Kidney capillary endothelial cell (primary cell): ENCODE results near the gene GPX2.

Experiments used
- DNase-seq: peaks from one replicate; pipeline ENCODE4 v3.0.0-alpha.2; 2018; ENCODE audit warnings: low spot score

Gene GPX2

DNA sequence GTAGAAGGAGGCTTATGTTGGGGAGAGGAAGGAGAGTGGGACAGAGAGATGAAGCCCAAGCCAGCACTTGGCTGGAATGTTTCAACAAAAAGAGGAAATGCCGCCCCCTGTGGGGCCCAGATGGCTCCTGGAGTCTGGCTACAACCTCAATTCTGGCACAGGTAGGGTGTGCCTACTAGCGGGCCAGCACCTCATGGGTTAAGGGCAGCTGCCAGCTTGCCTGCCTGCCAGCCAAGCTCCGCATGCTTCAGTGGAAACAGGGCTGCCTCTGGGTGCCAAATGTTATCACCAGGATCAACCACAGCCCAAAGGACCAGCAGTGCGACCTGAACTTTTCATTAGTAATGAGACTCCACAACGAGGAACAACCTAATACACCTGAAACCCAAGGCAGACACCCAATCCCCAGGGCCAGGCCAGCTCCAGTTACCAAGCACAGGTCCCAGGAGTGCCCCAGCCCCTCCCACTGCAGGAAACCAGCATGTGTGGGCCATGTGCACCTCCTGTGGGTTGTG, 18.3 kb upstream of the GPX2 start:
- no peak for DNase-seq

DNA sequence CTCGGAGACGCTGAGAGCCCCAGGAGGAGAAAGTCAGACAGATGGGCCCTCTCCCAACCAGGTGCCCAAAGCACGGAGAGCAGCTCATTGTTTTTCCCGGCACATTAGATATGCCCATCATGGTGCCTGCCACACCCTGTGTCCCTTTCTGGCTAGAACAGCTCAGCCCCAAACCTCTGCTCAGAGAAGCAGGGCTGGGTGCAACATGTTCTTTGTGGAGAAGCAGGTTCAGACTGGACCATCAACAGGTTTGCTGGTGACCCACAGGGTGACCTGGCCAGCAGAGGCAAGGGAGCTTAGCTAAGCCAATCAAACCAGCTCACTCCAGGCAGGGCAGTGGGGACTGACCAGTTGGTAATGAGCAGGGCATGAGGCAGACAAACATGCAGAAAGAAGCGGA, 16.2 kb upstream of the GPX2 start:
- no peak for DNase-seq

DNA sequence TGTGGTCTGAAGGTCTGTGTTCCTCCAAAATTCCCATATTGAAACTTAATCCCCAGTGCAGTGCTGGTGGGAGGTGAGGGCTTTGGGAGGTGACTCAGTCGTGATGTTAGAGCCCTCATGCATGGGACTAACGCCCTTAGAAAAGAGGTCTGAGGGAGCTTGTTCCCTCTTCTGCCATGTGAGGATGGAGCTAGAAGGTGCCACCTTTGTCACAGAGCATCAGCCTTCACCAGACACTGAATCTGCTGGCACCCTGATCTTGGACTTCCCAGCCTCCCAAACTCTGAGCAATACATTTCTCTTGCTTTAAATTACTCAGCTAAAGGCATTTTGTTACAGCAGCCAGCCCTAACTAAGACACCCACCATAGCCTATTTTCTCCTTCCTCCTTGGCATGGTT, 15.7 kb upstream of the GPX2 start:
- no peak for DNase-seq

- no peak for DNase-seq
Observed at GRCh38 chr14:64956697-64957406, 14.3 kb upstream of the GPX2 start.

GRCh38 chr14:64955297-64955696, 12.8 kb upstream of the GPX2 start:
- DNase-seq = no peak

DNA sequence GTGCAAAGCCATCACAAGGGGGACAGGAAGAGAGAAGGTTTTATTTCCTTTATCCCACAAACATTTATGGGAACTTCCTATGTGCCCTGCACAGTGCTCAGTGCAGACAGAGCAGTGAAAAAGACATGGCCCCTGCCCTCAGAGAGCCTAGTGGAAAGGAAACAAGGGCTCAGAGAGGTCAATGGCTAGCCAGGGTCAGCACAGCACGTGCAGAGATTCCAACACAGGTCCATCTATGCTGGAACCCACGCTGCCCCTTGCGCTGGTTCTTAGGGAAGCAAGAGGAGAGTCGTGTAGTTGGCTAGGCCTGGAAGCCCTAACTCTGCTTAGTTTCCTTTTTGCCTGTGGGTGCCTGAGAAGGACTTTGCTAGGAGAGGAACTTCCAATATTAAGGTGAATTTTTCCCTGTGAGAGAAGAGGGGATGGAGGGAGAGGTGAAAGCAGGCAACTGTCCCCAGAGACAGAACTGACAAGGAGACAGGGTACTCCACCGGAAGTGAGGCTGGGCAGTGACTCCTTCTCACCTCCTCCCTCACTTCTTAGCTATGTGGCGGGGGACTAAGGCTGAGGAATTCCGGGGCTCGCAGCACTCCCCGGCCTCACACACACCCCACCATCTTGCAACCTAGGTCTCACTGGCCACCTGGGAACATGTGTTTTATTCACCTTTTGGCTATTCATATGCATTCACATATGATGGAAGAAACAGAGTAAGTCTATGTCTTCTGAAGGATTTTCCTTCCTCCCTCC, 12.1 kb upstream of the GPX2 start:
- no peak for DNase-seq

GRCh38 chr14:64953661-64954060, 11.1 kb upstream of the GPX2 start:
- no peak for DNase-seq

DNA sequence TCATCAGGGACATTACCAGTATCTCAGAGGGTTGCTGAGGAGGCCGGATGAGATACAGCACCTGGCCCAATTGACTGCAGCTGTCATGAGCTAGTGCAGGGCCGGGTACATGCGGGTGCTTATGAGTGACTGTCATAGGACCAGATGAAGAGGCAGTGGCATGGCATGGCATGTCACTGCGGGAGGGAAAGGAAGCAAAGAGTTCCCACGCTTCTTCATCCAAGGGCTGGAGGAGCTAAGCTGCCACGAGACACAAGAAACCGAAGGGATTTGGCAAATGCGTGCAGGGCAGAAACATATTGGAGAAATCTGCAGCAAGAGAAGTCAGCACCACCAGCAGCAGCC, 10.7 kb upstream of the GPX2 start:
- DNase-seq = no peak

DNA sequence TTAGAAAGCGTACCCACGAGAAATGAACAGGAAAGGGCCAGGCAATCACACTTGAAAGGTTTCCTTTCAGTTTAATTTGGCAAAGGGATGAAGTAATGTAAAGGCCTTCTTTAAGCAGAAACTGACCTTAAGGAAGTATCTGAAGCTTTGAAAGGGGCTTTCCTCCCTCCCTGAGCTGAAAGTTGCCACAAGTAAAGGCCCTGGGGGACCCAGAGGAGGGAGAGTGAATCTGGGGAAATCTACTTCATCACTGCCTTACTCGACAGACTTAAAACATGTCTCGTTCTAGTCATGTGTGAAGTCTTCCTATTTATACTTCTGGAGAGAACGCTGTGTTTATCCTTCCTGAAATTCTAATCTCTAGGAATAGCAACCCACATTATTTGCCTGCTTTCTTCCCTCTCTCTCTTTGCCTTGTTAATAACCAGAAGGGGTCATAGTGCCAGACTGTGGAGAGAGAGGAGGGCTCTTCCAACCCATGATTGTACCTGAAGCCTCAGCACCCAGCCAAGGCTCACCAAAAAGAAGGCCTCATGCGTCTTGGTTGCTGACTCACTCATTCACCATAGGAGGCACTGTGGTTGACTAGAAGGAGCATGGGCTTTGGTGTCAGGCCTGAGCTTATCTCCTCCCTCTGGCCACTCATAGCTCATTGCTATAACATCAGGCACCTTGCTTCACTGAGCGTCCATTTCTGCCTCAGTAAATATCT, 10.2 kb upstream of the GPX2 start:
- DNase-seq = no peak

- DNase-seq = no peak
Observed at GRCh38 chr14:64951724-64952123, 9.2 kb upstream of the GPX2 start.

DNA sequence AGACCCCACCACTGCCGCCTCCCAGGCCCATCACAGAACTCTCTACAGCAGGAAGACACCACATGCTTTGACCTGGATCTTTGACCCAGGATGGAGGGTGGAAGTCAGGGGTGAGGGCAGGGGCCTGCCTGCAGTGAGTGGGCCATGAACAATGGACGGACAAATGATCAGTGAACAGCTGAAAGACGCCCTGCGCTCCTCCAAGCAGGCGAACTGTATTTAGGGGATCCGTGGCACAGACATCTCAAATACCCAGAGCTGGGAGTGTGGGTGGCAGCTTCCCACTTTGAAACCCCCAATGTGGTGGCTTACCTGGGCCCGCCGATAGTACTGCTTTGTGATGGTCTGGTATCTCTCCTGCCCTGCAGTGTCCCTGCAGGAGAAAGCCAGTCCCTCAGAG, 8.7 kb upstream of the GPX2 start:
- DNase-seq = no peak

GRCh38 chr14:64950889-64951288, 8.3 kb upstream of the GPX2 start:
- DNase-seq = no peak

GRCh38 chr14:64948612-64949210, 6.2 kb upstream of the GPX2 start:
- DNase-seq = no peak

DNA sequence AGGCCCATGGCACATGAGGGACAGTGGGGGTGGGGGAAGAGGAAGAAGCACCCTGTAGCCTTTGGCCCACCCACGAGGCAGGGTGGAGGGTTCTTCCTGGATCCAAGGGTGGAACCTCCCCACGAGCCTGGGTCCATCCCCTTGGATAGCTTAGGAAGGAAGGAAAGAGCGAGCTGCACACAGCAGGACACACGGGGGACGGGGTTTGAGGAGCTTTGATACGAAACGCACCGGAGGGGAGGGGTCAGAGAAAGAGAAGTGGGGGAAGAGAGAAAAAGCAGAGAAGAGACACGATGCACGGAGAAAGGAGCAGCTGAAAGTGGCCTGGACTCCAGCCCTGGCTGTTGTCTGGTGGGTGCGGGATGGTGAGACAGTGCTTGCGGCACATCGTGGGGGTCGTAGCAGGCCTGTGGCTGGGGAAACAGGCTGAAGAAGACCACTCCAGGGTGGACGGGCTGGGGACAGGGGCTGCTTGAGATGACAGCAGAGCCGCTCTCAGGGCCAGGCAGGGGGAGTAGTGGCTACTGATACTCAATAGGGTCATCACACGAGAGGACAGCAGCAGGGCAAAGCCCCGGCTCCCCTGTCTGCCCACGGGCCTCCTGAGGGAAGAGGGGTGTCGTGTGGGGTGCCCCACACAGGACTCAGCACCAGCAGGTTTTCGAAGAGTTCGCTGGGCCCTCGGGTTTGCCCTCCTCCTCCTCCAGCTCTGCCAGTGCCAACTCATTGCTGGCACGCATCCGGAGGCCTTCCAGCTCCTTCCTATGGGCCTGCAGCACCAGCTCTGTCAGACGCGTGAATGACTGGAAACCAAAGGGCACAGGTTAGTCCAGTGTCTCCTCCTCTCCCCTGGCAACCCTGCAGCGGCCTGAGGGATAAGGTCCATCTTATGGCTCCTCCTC, 5.4 kb upstream of the GPX2 start:
- no peak for DNase-seq

- DNase-seq = no peak
Observed at GRCh38 chr14:64946310-64947045, 3.9 kb upstream of the GPX2 start.

- DNase-seq = no peak
Observed at GRCh38 chr14:64945431-64946178, 3.1 kb upstream of the GPX2 start.

DNA sequence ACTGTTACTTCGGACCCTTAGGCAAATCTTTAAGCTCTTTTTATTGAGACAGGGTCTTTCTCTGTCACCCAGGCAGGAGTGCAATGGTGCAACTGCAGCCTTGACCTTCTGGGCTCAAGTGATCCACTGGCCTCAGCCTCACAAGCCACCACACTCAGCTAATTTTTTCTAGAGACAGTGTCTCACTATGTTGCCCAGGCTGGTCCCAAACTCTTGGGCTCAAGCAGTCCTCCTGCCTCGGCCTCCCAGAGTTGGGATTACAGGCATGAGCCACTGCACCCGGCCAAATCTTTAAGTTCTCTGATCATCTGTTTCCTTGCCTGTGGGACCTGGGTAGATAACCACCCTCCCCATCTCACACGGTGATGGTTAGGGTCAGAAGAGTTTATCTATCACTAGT, 2.3 kb upstream of the GPX2 start:
- no peak for DNase-seq

- DNase-seq = no peak
Observed at GRCh38 chr14:64944041-64944440, 1.5 kb upstream of the GPX2 start.

DNA sequence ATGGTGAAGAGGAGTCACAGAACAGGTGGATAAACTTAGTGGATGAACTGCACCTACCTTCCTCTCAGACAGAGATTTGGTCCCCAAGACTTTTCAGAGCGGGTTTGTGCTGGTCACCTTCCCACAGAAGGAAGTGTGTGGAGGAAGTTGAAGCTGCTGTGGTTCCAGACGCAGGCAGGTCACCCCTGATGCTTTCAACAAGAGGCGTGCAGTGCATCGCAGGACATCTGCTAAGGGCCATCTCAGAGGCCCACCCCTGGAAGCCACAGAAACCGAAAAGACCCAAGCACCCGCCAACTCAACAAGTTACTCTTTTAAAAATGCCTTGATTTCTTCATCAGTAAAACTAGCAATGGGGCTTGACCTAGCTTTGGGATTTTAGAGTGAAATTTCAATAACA, 1.0 kb upstream of the GPX2 start:
- DNase-seq = no peak

GRCh38 chr14:64940336-64940910, 2.1 kb downstream of the GPX2 start:
- no peak for DNase-seq
